ENCODE data around the gene ARSB.
"Not testable (repeated sequence)": the region's sequence is repeated elsewhere in the genome, so short reads cannot be mapped to it uniquely, and the experiment has no call there.

- TF ChIP-seq TARDBP (IDR thresholded peaks at IDR 0.05); SUZ12 (IDR thresholded peaks at IDR 0.05); FOXM1 (IDR thresholded peaks at IDR 0.05; ENCODE audit: borderline replicate concordance); BHLHE40 (IDR thresholded peaks at IDR 0.05; ENCODE audit: borderline replicate concordance); ARNT (IDR thresholded peaks at IDR 0.05); HDGF (IDR thresholded peaks at IDR 0.05; ENCODE audit: borderline replicate concordance); NFRKB (IDR thresholded peaks at IDR 0.05); CTBP1 (IDR thresholded peaks at IDR 0.05; ENCODE audit: borderline replicate concordance); ELF4 (IDR thresholded peaks at IDR 0.05); ZNF384 (IDR thresholded peaks at IDR 0.05); PKNOX1 (IDR thresholded peaks at IDR 0.05); LEF1 (IDR thresholded peaks at IDR 0.05; ENCODE audit: borderline replicate concordance): not testable (repeated sequence)
These were observed 222.4 kb downstream of the ARSB start for GRCh38 chr5:78762743-78763142.
